Liver (tissue), 9 donors: ENCODE data around the gene PANK1. TPM values are rescaled to one million over a fixed set of nuclear protein-coding genes. Genes with fewer than 3 reads are reported as not detected.

ENCODE experiments used
- DNase-seq: peaks from one replicate; pipeline ENCODE4 v3.0.0-alpha.2; 2017; ENCODE audit warnings: low spot score
- H3K27ac ChIP-seq, 2 donors: one replicate each; pipeline ENCODE4 v1.7.0; 2013; ENCODE audit warnings: inconsistent platforms in 2 of 2, low read length in 2 of 2, control low read depth in 1 of 2, low read depth in 1 of 2, mild to moderate bottlenecking in 1 of 2
- H3K27me3 ChIP-seq, 4 donors: one replicate each; pipeline versions ENCODE4 v1.6.1 to v1.7.0; 2013; ENCODE audit warnings: low read length in 3 of 4, inconsistent platforms in 1 of 4, mild to moderate bottlenecking in 1 of 4, moderate library complexity in 1 of 4; ENCODE audit not compliant: control insufficient read depth in 4 of 4, insufficient read depth in 4 of 4
- H3K36me3 ChIP-seq, 4 donors: one replicate each; pipeline versions ENCODE4 v1.6.1 to v1.7.0; 2013; ENCODE audit warnings: low read length in 3 of 4, mild to moderate bottlenecking in 3 of 4, low read depth in 1 of 4, moderate library complexity in 1 of 4; ENCODE audit not compliant: control insufficient read depth in 4 of 4, insufficient read depth in 3 of 4
- H3K4me1 ChIP-seq, 4 donors: one replicate each; pipeline versions ENCODE4 v1.6.1 to v1.7.0; 2013; ENCODE audit warnings: low read length in 3 of 4, mild to moderate bottlenecking in 3 of 4, moderate library complexity in 1 of 4; ENCODE audit not compliant: control insufficient read depth in 4 of 4, insufficient read depth in 4 of 4
- H3K4me3 ChIP-seq, 3 donors: one replicate each; pipeline versions ENCODE4 v1.6.1 to v1.7.0; 2013; ENCODE audit warnings: low read length in 3 of 3, control low read depth in 1 of 3, low read depth in 1 of 3, mild to moderate bottlenecking in 1 of 3
- H3K9ac ChIP-seq, 2 donors: one replicate each; pipeline ENCODE4 v1.7.0; 2013; ENCODE audit warnings: low read length in 2 of 2, mild to moderate bottlenecking in 2 of 2, moderate library complexity in 2 of 2, control low read depth in 1 of 2, low read depth in 1 of 2
- H3K9me3 ChIP-seq, 4 donors: one replicate each; pipeline versions ENCODE4 v1.6.1 to v1.7.0; 2013; ENCODE audit warnings: low read length in 3 of 4; ENCODE audit not compliant: control insufficient read depth in 4 of 4
- EGR1 ChIP-seq, 2 donors: IDR thresholded peaks; 2 replicates each; pipeline ENCODE4 v1.6.1; 2016 to 2018; ENCODE audit warnings: antibody characterized with exemption in 2 of 2, low read depth in 2 of 2
- FOXA1 ChIP-seq: IDR thresholded peaks from 2 replicates; pipeline ENCODE4 v1.6.1; 2016; ENCODE audit warnings: antibody characterized with exemption
- GABPA ChIP-seq, 2 donors: IDR thresholded peaks in 1 of 2; conservative IDR thresholded peaks in 1 of 2; 2 replicates each; pipeline ENCODE4 v1.6.1; 2016; ENCODE audit warnings: antibody characterized with exemption in 2 of 2, mild to moderate bottlenecking in 1 of 2, moderate library complexity in 1 of 2
- NR2F2 ChIP-seq: IDR thresholded peaks from 2 replicates; pipeline ENCODE4 v1.6.1; 2016; ENCODE audit warnings: antibody characterized with exemption
- SP1 ChIP-seq: IDR thresholded peaks from 2 replicates; pipeline ENCODE4 v1.6.1; 2018; ENCODE audit warnings: antibody characterized with exemption, mild to moderate bottlenecking
- ZBTB33 ChIP-seq: IDR thresholded peaks from 2 replicates; pipeline ENCODE4 v1.6.1; 2016; ENCODE audit warnings: antibody characterized with exemption
- WGBS: extraction: QIAGEN DNeasy Blood & Tissue Kit; methylation state at CpG from one replicate; pipeline ENCODE4 v1.1.7; 2013; 5-methylcytosine and 5-hydroxymethylcytosine counted together
- polyA plus RNA-seq, 2 donors: library from polyadenylated mRNA; stranded (reverse) in 1 of 2; unstranded in 1 of 2; fragments of 200-250 nt in 1 of 2; fragments of >200 nt in 1 of 2; fragmentation: Nextera tagmentation in 1 of 2; extraction: Ambion mirVana in 1 of 2; gene quantifications; one replicate each; pipeline versions ENCODE4 v1.2.1 to v1.2.3, GENCODE V29; 2013 to 2015
- total RNA-seq, 2 donors: library from RNA; depleted of rRNA; stranded (reverse); fragments of >200 nt; gene quantifications; one replicate each; pipeline ENCODE4 v1.2.3, GENCODE V29; 2014
- TF ChIP-seq, protein P1 (sequence below): IDR thresholded peaks from 2 replicates; pipeline ENCODE4 v1.6.1; 2016; ENCODE audit warnings: antibody characterized with exemption
- TF ChIP-seq, protein P2 (sequence below): fragments of 150-350 bp; IDR thresholded peaks from 2 replicates; pipeline ENCODE4 v1.5.1; 2017; ENCODE audit warnings: improper control_type of control experiment, low read depth, low read length; ENCODE audit not compliant: missing input control
- TF ChIP-seq, protein P3 (sequence below): IDR thresholded peaks from 2 replicates; pipeline ENCODE4 v1.6.1; 2016; ENCODE audit warnings: antibody characterized with exemption, mild to moderate bottlenecking
- donor health status: healthy.
- donor health status: healthy.
- donor health status: healthy.
- donor health status: healthy.
- donor health status: healthy.

PANK1 gene
- total and polyA plus RNA-seq, 4 donors = 30.0 to 105 (median 44.7) TPM

- 87% methylated on average over 5 of the region's 5 CpGs for WGBS
- Histone ChIP-seq H3K27me3 (no peaks in the 10 kb centered on the region), H3K9me3 (no peaks in the 10 kb centered on the region), H3K9ac (no peak overlapping the region), H3K4me1 (peaks cover 0 to 8% (median 2%) of the 10 kb centered on the region in 4 donors), H3K36me3 (no peaks in the 10 kb centered on the region), H3K4me3 (no peak overlapping the region), H3K27ac (no peak overlapping the region)
- no peak for TF ChIP-seq SP1
- TF ChIP-seq FOXA1 = no peak
- no peak for TF ChIP-seq NR2F2
- no peak for TF ChIP-seq EGR1 (IDR thresholded peaks at IDR 0.05; ENCODE audit: low read depth in 2 of 2)
- TF ChIP-seq, protein P1, sequence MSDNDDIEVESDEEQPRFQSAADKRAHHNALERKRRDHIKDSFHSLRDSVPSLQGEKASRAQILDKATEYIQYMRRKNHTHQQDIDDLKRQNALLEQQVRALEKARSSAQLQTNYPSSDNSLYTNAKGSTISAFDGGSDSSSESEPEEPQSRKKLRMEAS = no peak
- TF ChIP-seq ZBTB33 = no peak
- DNase-seq = no peak
Observed at GRCh38 chr10:89553064-89553734, 91.8 kb downstream of the PANK1 start.

- H3K27me3 ChIP-seq = no peaks in the 10 kb centered on the region
- TF ChIP-seq EGR1 (IDR thresholded peaks at IDR 0.05; ENCODE audit: low read depth in 2 of 2) = no peak
- TF ChIP-seq, protein P2, sequence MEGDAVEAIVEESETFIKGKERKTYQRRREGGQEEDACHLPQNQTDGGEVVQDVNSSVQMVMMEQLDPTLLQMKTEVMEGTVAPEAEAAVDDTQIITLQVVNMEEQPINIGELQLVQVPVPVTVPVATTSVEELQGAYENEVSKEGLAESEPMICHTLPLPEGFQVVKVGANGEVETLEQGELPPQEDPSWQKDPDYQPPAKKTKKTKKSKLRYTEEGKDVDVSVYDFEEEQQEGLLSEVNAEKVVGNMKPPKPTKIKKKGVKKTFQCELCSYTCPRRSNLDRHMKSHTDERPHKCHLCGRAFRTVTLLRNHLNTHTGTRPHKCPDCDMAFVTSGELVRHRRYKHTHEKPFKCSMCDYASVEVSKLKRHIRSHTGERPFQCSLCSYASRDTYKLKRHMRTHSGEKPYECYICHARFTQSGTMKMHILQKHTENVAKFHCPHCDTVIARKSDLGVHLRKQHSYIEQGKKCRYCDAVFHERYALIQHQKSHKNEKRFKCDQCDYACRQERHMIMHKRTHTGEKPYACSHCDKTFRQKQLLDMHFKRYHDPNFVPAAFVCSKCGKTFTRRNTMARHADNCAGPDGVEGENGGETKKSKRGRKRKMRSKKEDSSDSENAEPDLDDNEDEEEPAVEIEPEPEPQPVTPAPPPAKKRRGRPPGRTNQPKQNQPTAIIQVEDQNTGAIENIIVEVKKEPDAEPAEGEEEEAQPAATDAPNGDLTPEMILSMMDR = no peak
- no peak for TF ChIP-seq ZBTB33
- TF ChIP-seq, protein P3, sequence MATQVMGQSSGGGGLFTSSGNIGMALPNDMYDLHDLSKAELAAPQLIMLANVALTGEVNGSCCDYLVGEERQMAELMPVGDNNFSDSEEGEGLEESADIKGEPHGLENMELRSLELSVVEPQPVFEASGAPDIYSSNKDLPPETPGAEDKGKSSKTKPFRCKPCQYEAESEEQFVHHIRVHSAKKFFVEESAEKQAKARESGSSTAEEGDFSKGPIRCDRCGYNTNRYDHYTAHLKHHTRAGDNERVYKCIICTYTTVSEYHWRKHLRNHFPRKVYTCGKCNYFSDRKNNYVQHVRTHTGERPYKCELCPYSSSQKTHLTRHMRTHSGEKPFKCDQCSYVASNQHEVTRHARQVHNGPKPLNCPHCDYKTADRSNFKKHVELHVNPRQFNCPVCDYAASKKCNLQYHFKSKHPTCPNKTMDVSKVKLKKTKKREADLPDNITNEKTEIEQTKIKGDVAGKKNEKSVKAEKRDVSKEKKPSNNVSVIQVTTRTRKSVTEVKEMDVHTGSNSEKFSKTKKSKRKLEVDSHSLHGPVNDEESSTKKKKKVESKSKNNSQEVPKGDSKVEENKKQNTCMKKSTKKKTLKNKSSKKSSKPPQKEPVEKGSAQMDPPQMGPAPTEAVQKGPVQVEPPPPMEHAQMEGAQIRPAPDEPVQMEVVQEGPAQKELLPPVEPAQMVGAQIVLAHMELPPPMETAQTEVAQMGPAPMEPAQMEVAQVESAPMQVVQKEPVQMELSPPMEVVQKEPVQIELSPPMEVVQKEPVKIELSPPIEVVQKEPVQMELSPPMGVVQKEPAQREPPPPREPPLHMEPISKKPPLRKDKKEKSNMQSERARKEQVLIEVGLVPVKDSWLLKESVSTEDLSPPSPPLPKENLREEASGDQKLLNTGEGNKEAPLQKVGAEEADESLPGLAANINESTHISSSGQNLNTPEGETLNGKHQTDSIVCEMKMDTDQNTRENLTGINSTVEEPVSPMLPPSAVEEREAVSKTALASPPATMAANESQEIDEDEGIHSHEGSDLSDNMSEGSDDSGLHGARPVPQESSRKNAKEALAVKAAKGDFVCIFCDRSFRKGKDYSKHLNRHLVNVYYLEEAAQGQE = no peak
- no peak for TF ChIP-seq NR2F2
- no peak for TF ChIP-seq GABPA (IDR thresholded peaks at IDR 0.05 in 1 of 2, conservative IDR thresholded peaks at IDR 0.05 in 1 of 2)
- DNase-seq = no peak
- no peak overlapping the region for H3K27ac ChIP-seq
- H3K9ac ChIP-seq = no peak overlapping the region
- WGBS = 91% methylated on average over 4 of the region's 4 CpGs
- no peak overlapping the region for H3K4me3 ChIP-seq
- peaks cover 0 to 10% (median 4%) of the 10 kb centered on the region in 4 donors for H3K4me1 ChIP-seq
- no peaks in the 10 kb centered on the region for H3K36me3 ChIP-seq
- no peaks in the 10 kb centered on the region for H3K9me3 ChIP-seq
Observed at GRCh38 chr10:89552213-89552612, 92.8 kb downstream of the PANK1 start.
